GM21786 (cell line): ENCODE results near the gene DRD3.

Experiments
- ATAC-seq: cut with Tn5 transposase; IDR thresholded peaks from one replicate; pipeline ENCODE4 v1.9.1; 2021; ENCODE audit not compliant: unreplicated experiment

DRD3 gene

GRCh38 chr3:114079761-114080160 lies 99.1 kb downstream of the DRD3 start:
- no peak for ATAC-seq

GRCh38 chr3:114078126-114078525 lies 100.7 kb downstream of the DRD3 start:
- ATAC-seq, result no peak
